HG03025 (cell line): ENCODE measurements around the gene TRIO.

ENCODE experiments used
- ATAC-seq: cut with Tn5 transposase; IDR thresholded peaks from one replicate; pipeline ENCODE4 v1.9.1; 2021; ENCODE audit warnings: mild to moderate bottlenecking, moderate library complexity; ENCODE audit not compliant: unreplicated experiment, low FRiP score

Gene TRIO

GRCh38 chr5:14273207-14273767 is 130.1 kb downstream of the TRIO start:
- ATAC-seq, result no peak

- ATAC-seq, result no peak
Measured at GRCh38 chr5:14276380-14276779, 133.2 kb downstream of the TRIO start.

- no peak for ATAC-seq
Measured at GRCh38 chr5:14277385-14278320, 134.5 kb downstream of the TRIO start.

- ATAC-seq, result no peak
Measured at GRCh38 chr5:14280294-14280854, 137.2 kb downstream of the TRIO start.

GRCh38 chr5:14281746-14282181 is 138.6 kb downstream of the TRIO start:
- no peak for ATAC-seq

GRCh38 chr5:14283139-14283538 is 140.0 kb downstream of the TRIO start:
- no peak for ATAC-seq

- ATAC-seq, result no peak
Measured at GRCh38 chr5:14284392-14285148, 141.4 kb downstream of the TRIO start.

GRCh38 chr5:14286007-14286406 is 142.9 kb downstream of the TRIO start:
- no peak for ATAC-seq

- ATAC-seq, result peak; percentile 74
Measured at GRCh38 chr5:14286574-14287421, 143.7 kb downstream of the TRIO start.

- no peak for ATAC-seq
Measured at GRCh38 chr5:14292766-14293658, 149.9 kb downstream of the TRIO start.

- no peak for ATAC-seq
Measured at GRCh38 chr5:14295610-14296009, 152.5 kb downstream of the TRIO start.

- ATAC-seq, result no peak
Measured at GRCh38 chr5:14296533-14297331, 153.6 kb downstream of the TRIO start.

- no peak for ATAC-seq
Measured at GRCh38 chr5:14297697-14298096, 154.6 kb downstream of the TRIO start.

- no peak for ATAC-seq
Measured at GRCh38 chr5:14298126-14298847, 155.1 kb downstream of the TRIO start.

GRCh38 chr5:14299666-14300065 is 156.5 kb downstream of the TRIO start:
- ATAC-seq, result no peak

GRCh38 chr5:14301186-14301585 is 158.0 kb downstream of the TRIO start:
- no peak for ATAC-seq

- ATAC-seq, result no peak
Measured at GRCh38 chr5:14302330-14302729, 159.2 kb downstream of the TRIO start.

GRCh38 chr5:14305045-14305444 is 161.9 kb downstream of the TRIO start:
- ATAC-seq, result no peak
